ENCODE data around the gene GPR18.
"Not testable (repeated sequence)": the region's sequence is repeated elsewhere in the genome, so short reads cannot be mapped to it uniquely, and the experiment has no call there.

The GPR18 gene

GRCh38 chr13:99215184-99215830 is 42.9 kb downstream of the GPR18 start:
- Histone ChIP-seq H3K79me1 (ENCODE audit: low read length) (peaks cover 19% of the 10 kb centered on the region), H3K23ac (ENCODE audit: low read length) (no peak overlapping the region), H3K36me3 (ENCODE audit: control insufficient read depth, insufficient read depth, low read length) (no peaks in the 10 kb centered on the region), H3K4me3 (ENCODE audit: low read length) (no peak overlapping the region), H3K4me1 (ENCODE audit: control insufficient read depth, low read depth, low read length) (no peaks in the 10 kb centered on the region), H3K27ac (ENCODE audit: low read depth, low read length) (no peak overlapping the region), H3K18ac (ENCODE audit: low read length) (no peak overlapping the region), H2AK5ac (ENCODE audit: low read length) (no peak overlapping the region), H3K4ac (ENCODE audit: low read depth, low read length) (no peak overlapping the region), H2BK15ac (replicated peaks; ENCODE audit: low read depth) (no peak overlapping the region), H3K79me2 (ENCODE audit: control insufficient read depth, insufficient read depth, low read length) (peaks cover 38% of the 10 kb centered on the region), H3K27me3 (ENCODE audit: insufficient read depth, low read length, poor library complexity) (no peaks in the 10 kb centered on the region), H4K8ac (ENCODE audit: low read depth, low read length) (no peak overlapping the region), H2BK5ac (ENCODE audit: low read length) (no peak overlapping the region), H3K9ac (ENCODE audit: low read length) (no peak overlapping the region), H3K4me2 (ENCODE audit: low read length) (no peak overlapping the region), H4K5ac (ENCODE audit: low read length) (no peak overlapping the region), H3K56ac (ENCODE audit: low read length) (no peak overlapping the region), H2BK120ac (ENCODE audit: low read depth, low read length) (no peak overlapping the region)
- no peak for DNase-seq
- WGBS (ENCODE audit: extremely low coverage, insufficient coverage, low lambda C conversion rate), result no CpG with 5 or more reads among the region's 15 CpGs

DNA sequence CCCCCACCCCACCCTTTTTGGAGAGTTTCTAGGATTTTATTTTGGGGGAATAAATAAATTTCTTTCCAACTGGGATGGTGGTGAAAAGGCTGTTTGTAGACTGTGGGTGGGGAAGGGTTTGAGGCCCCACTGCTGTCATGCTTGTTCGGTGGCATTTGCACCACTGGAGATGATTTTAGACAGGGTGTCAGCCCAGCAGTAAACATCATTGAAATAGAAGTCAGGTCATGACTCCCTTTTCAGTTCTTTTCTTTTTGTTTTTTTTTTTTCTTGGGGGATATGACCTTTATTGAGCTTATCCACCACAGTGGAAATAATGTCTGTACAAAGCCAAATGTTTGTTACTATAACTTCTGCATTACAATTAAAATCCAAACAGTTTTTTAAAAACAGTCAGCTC is 43.4 kb downstream of the GPR18 start:
- no peak overlapping the region for H4K5ac ChIP-seq (ENCODE audit: low read length)
- WGBS (ENCODE audit: extremely low coverage, insufficient coverage, low lambda C conversion rate), result no CpG with 5 or more reads among the region's 1 CpG
- H2AK5ac ChIP-seq (ENCODE audit: low read length), result no peak overlapping the region
- H3K27me3 ChIP-seq (ENCODE audit: insufficient read depth, low read length, poor library complexity), result no peaks in the 10 kb centered on the region
- H3K79me2 ChIP-seq (ENCODE audit: control insufficient read depth, insufficient read depth, low read length), result peaks cover 38% of the 10 kb centered on the region
- no peak overlapping the region for H3K23ac ChIP-seq (ENCODE audit: low read length)
- no peak overlapping the region for H3K9ac ChIP-seq (ENCODE audit: low read length)
- DNase-seq, result no peak
- no peak overlapping the region for H2BK15ac ChIP-seq (replicated peaks; ENCODE audit: low read depth)
- H3K56ac ChIP-seq (ENCODE audit: low read length), result no peak overlapping the region
- H3K4me2 ChIP-seq (ENCODE audit: low read length), result no peak overlapping the region
- H3K4me3 ChIP-seq (ENCODE audit: low read length), result no peak overlapping the region
- no peak overlapping the region for H3K27ac ChIP-seq (ENCODE audit: low read depth, low read length)
- H3K36me3 ChIP-seq (ENCODE audit: control insufficient read depth, insufficient read depth, low read length), result no peaks in the 10 kb centered on the region
- no peak overlapping the region for H3K18ac ChIP-seq (ENCODE audit: low read length)
- H3K4me1 ChIP-seq (ENCODE audit: control insufficient read depth, low read depth, low read length), result no peaks in the 10 kb centered on the region
- no peak overlapping the region for H4K8ac ChIP-seq (ENCODE audit: low read depth, low read length)
- H3K79me1 ChIP-seq (ENCODE audit: low read length), result peaks cover 19% of the 10 kb centered on the region
- H2BK5ac ChIP-seq (ENCODE audit: low read length), result no peak overlapping the region
- H3K4ac ChIP-seq (ENCODE audit: low read depth, low read length), result no peak overlapping the region
- H2BK120ac ChIP-seq (ENCODE audit: low read depth, low read length), result no peak overlapping the region

DNA sequence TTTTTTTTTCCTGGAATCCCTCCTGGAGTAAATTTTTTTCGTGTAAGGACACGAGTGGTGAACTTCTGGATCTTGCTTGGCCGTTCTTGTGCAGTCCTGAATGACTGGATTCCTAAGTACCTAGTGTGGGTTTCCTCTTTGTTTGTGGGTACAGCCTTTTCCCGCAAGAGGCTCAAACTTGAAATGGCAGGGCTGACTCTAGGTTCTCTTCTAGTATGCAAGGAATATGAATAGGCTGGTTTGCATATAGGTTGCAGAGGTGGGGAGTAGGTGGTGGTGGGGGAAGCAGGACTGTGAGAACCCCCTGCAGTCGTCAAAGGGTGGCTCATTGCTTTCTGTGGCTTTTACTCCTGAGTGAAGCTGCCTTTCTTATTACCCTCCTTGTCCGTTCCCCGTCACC is 43.9 kb downstream of the GPR18 start:
- Histone ChIP-seq H2BK15ac (replicated peaks; ENCODE audit: low read depth) (no peak overlapping the region), H4K5ac (ENCODE audit: low read length) (no peak overlapping the region), H3K4me3 (ENCODE audit: low read length) (no peak overlapping the region), H3K79me1 (ENCODE audit: low read length) (peaks cover 19% of the 10 kb centered on the region), H3K27ac (ENCODE audit: low read depth, low read length) (no peak overlapping the region), H3K36me3 (ENCODE audit: control insufficient read depth, insufficient read depth, low read length) (no peaks in the 10 kb centered on the region), H3K9ac (ENCODE audit: low read length) (no peak overlapping the region), H3K23ac (ENCODE audit: low read length) (no peak overlapping the region), H3K18ac (ENCODE audit: low read length) (no peak overlapping the region), H3K56ac (ENCODE audit: low read length) (no peak overlapping the region), H3K4me1 (ENCODE audit: control insufficient read depth, low read depth, low read length) (no peaks in the 10 kb centered on the region), H2BK5ac (ENCODE audit: low read length) (no peak overlapping the region), H3K79me2 (ENCODE audit: control insufficient read depth, insufficient read depth, low read length) (peaks cover 40% of the 10 kb centered on the region), H2AK5ac (ENCODE audit: low read length) (no peak overlapping the region), H3K4ac (ENCODE audit: low read depth, low read length) (no peak overlapping the region), H4K8ac (ENCODE audit: low read depth, low read length) (no peak overlapping the region), H3K27me3 (ENCODE audit: insufficient read depth, low read length, poor library complexity) (no peaks in the 10 kb centered on the region), H2BK120ac (ENCODE audit: low read depth, low read length) (no peak overlapping the region), H3K4me2 (ENCODE audit: low read length) (no peak overlapping the region)
- no peak for DNase-seq
- no CpG with 5 or more reads among the region's 7 CpGs for WGBS (ENCODE audit: extremely low coverage, insufficient coverage, low lambda C conversion rate)

DNA sequence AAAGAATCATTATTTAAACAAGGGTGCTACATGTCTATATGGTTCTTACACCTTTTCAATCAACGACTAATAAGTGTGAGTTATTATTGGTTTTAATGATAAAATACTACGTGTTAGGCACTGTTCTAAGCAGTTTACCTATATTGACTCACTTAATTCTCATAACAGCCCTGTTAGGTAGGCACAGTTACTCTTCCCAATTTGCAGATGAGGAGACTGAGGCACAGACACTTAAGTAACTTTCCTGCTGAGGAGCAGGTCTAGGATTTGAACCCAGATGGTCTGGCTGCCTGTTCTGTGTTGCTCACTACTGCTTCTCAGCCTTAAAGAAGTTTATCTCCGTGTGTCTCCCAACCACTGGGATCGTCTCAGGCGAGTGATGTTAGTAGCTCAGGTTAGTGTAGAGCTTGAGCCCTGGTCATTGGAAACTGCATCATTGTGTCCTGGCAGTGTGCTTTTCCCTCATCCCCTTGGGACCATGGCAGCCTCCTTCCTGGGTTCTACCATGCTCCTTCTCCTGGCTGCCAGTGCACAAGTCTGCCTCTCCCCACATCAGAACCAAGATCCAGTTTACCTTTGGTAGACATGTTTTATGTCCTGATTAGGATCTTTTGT is 46.7 kb downstream of the GPR18 start:
- no peak overlapping the region for H3K4ac ChIP-seq (ENCODE audit: low read depth, low read length)
- no peak overlapping the region for H3K56ac ChIP-seq (ENCODE audit: low read length)
- no peak overlapping the region for H3K4me2 ChIP-seq (ENCODE audit: low read length)
- no peak overlapping the region for H4K8ac ChIP-seq (ENCODE audit: low read depth, low read length)
- H2BK5ac ChIP-seq (ENCODE audit: low read length), result no peak overlapping the region
- H3K18ac ChIP-seq (ENCODE audit: low read length), result no peak overlapping the region
- peaks cover 45% of the 10 kb centered on the region for H3K79me2 ChIP-seq (ENCODE audit: control insufficient read depth, insufficient read depth, low read length)
- no peak overlapping the region for H2BK120ac ChIP-seq (ENCODE audit: low read depth, low read length)
- H3K27me3 ChIP-seq (ENCODE audit: insufficient read depth, low read length, poor library complexity), result no peaks in the 10 kb centered on the region
- no peaks in the 10 kb centered on the region for H3K4me1 ChIP-seq (ENCODE audit: control insufficient read depth, low read depth, low read length)
- no peak for DNase-seq
- H3K27ac ChIP-seq (ENCODE audit: low read depth, low read length), result no peak overlapping the region
- H3K79me1 ChIP-seq (ENCODE audit: low read length), result peaks cover 26% of the 10 kb centered on the region
- no peak overlapping the region for H3K23ac ChIP-seq (ENCODE audit: low read length)
- H3K36me3 ChIP-seq (ENCODE audit: control insufficient read depth, insufficient read depth, low read length), result no peaks in the 10 kb centered on the region
- no CpG with 5 or more reads among the region's 5 CpGs for WGBS (ENCODE audit: extremely low coverage, insufficient coverage, low lambda C conversion rate)
- no peak overlapping the region for H3K4me3 ChIP-seq (ENCODE audit: low read length)
- no peak overlapping the region for H3K9ac ChIP-seq (ENCODE audit: low read length)
- H2AK5ac ChIP-seq (ENCODE audit: low read length), result no peak overlapping the region
- no peak overlapping the region for H4K5ac ChIP-seq (ENCODE audit: low read length)
- H2BK15ac ChIP-seq (replicated peaks; ENCODE audit: low read depth), result no peak overlapping the region

DNA sequence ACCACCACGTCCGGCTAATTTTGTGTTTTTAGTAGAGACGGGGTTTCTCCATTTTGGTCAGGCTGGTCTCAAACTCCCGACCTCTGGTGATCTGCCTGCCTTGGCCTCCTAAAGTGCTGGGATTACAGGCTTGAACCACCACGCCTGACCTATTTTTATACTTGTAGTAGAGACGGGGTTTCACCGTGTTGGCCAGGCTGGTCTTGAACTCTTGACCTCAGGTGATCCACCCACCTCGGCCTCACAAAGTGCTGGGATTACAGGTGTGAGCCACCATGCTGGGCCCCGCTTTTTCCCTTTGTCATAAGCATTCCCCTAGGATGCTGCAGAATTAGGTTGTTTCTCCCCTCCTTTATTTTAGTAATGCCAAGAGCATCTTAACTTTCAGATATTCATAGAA is 47.6 kb downstream of the GPR18 start:
- not testable (repeated sequence) for H3K56ac ChIP-seq (ENCODE audit: low read length); H3K23ac ChIP-seq (ENCODE audit: low read length); H3K27ac ChIP-seq (ENCODE audit: low read depth, low read length); H2BK120ac ChIP-seq (ENCODE audit: low read depth, low read length); H3K9ac ChIP-seq (ENCODE audit: low read length); H3K4me3 ChIP-seq (ENCODE audit: low read length); H3K4me2 ChIP-seq (ENCODE audit: low read length); H2BK15ac ChIP-seq (replicated peaks; ENCODE audit: low read depth); H3K18ac ChIP-seq (ENCODE audit: low read length); H4K5ac ChIP-seq (ENCODE audit: low read length); H2AK5ac ChIP-seq (ENCODE audit: low read length); H3K27me3 ChIP-seq (ENCODE audit: insufficient read depth, low read length, poor library complexity); DNase-seq; H4K8ac ChIP-seq (ENCODE audit: low read depth, low read length); H3K4ac ChIP-seq (ENCODE audit: low read depth, low read length); H3K36me3 ChIP-seq (ENCODE audit: control insufficient read depth, insufficient read depth, low read length); H3K4me1 ChIP-seq (ENCODE audit: control insufficient read depth, low read depth, low read length); H2BK5ac ChIP-seq (ENCODE audit: low read length)
- Histone ChIP-seq H3K79me1 (ENCODE audit: low read length) (peaks cover 31% of the 10 kb centered on the region), H3K79me2 (ENCODE audit: control insufficient read depth, insufficient read depth, low read length) (peaks cover 50% of the 10 kb centered on the region)
- WGBS (ENCODE audit: extremely low coverage, insufficient coverage, low lambda C conversion rate), result no CpG with 5 or more reads among the region's 9 CpGs
